GM23338 (cell line): ENCODE results near the gene UBTD1. TPM values are rescaled to one million over a fixed set of nuclear protein-coding genes. Genes with fewer than 3 reads are reported as not detected.

Source experiments
- ATAC-seq: fragments of 200-7000 bp; cut with Tn5 transposase; 3 replicates; pipeline ENCODE4 v1.9.1; 2020
- DNase-seq: peaks from one replicate; pipeline ENCODE4 v3.0.0-alpha.2; 2015; ENCODE audit warnings: low spot score
- H2AFZ ChIP-seq: fragments of 200-600 bp; sonication (generic); 2 replicates; pipeline ENCODE4 v1.8.0; 2016; ENCODE audit warnings: antibody characterized with exemption, mild to moderate bottlenecking, moderate library complexity
- H3F3A ChIP-seq: fragments of 200-600 bp; sonication (generic); replicated peaks from 2 replicates; pipeline ENCODE4 v1.8.0; 2017; ENCODE audit warnings: antibody characterized with exemption, mixed run types, low read depth
- H3K27ac ChIP-seq: fragments of 200-600 bp; sonication (generic); 2 replicates; pipeline ENCODE4 v1.6.1; 2016; ENCODE audit warnings: low read depth
- H3K27me3 ChIP-seq: fragments of 200-600 bp; sonication (generic); 2 replicates; pipeline ENCODE4 v1.8.0; 2016; ENCODE audit warnings: mild to moderate bottlenecking, mixed run types, moderate library complexity; ENCODE audit not compliant: insufficient read depth
- H3K36me3 ChIP-seq: fragments of 200-600 bp; sonication (generic); 2 replicates; pipeline ENCODE4 v1.8.0; 2016; ENCODE audit warnings: mild to moderate bottlenecking; ENCODE audit not compliant: insufficient read depth
- H3K4me1 ChIP-seq: fragments of 200-600 bp; sonication (generic); 2 replicates; pipeline ENCODE4 v1.8.0; 2016; ENCODE audit warnings: mild to moderate bottlenecking, moderate library complexity; ENCODE audit not compliant: insufficient read depth
- H3K4me2 ChIP-seq: fragments of 200-600 bp; sonication (generic); 2 replicates; pipeline ENCODE4 v1.7.1; 2017; ENCODE audit warnings: mixed run types
- H3K4me3 ChIP-seq: fragments of 200-600 bp; sonication (generic); 2 replicates; pipeline ENCODE4 v1.6.1; 2016; ENCODE audit warnings: mixed run types
- H3K79me2 ChIP-seq: fragments of 200-600 bp; sonication (generic); replicated peaks from 2 replicates; pipeline ENCODE4 v1.8.0; 2017; ENCODE audit warnings: mild to moderate bottlenecking; ENCODE audit not compliant: insufficient read depth
- H3K9me2 ChIP-seq: fragments of 200-600 bp; sonication (generic); 2 replicates; pipeline ENCODE4 v1.8.0; 2017; ENCODE audit not compliant: insufficient read depth
- H4K20me1 ChIP-seq: fragments of 200-600 bp; sonication (generic); replicated peaks from 2 replicates; pipeline ENCODE4 v1.8.0; 2017; ENCODE audit warnings: mild to moderate bottlenecking; ENCODE audit not compliant: insufficient read depth
- H3K27ac Mint-ChIP-seq: 2 replicates; pipeline ENCODE4 v1.8.0; 2020; ENCODE audit warnings: inconsistent platforms, mild to moderate bottlenecking, moderate library complexity, mixed read lengths
- H3K27me3 Mint-ChIP-seq: 3 replicates; pipeline ENCODE4 v1.8.0; 2022; ENCODE audit warnings: low read depth, mild to moderate bottlenecking, moderate library complexity, mixed read lengths, inconsistent platforms; ENCODE audit not compliant: insufficient read depth, poor library complexity
- H3K36me3 Mint-ChIP-seq: 3 replicates; pipeline ENCODE4 v1.8.0; 2021; ENCODE audit warnings: low read depth, mild to moderate bottlenecking, inconsistent platforms, moderate library complexity, mixed read lengths
- H3K4me1 Mint-ChIP-seq: 3 replicates; pipeline ENCODE4 v1.8.0; 2020; ENCODE audit warnings: mild to moderate bottlenecking, inconsistent platforms, mixed read lengths
- H3K4me3 Mint-ChIP-seq: 3 replicates; pipeline ENCODE4 v1.8.0; 2021; ENCODE audit warnings: moderate library complexity, mild to moderate bottlenecking, inconsistent platforms, mixed read lengths
- H3K9me3 Mint-ChIP-seq: 3 replicates; pipeline ENCODE4 v1.8.0; 2020; ENCODE audit warnings: moderate library complexity, mild to moderate bottlenecking, inconsistent platforms, mixed read lengths
- CREB1 ChIP-seq: fragments of 250-450 bp; sonication (Bioruptor Pico); IDR thresholded peaks from 2 replicates; pipeline ENCODE4 v1.5.0; 2020; ENCODE audit warnings: low read depth, mild to moderate bottlenecking, moderate library complexity
- CTCF ChIP-seq, 2 experiments: fragments of 200-600 bp in 1 of 2; sonication (generic) in 1 of 2; conservative IDR thresholded peaks; 2 replicates each; pipeline versions ENCODE4 v1.5.1 to v1.6.1; 2016 to 2017; ENCODE audit warnings: antibody characterized with exemption in 2 of 2, low read depth in 2 of 2, mild to moderate bottlenecking in 2 of 2, moderate library complexity in 1 of 2
- EZH2 ChIP-seq: fragments of 200-600 bp; sonication (generic); IDR thresholded peaks from one replicate; pipeline ENCODE4 v1.8.0; 2017; ENCODE audit warnings: antibody characterized with exemption, mild to moderate bottlenecking, low read depth; ENCODE audit not compliant: unreplicated experiment
- EZH2phosphoT487 ChIP-seq: fragments of 200-600 bp; sonication (generic); IDR thresholded peaks from one replicate; pipeline ENCODE4 v1.8.1; 2018; ENCODE audit warnings: antibody characterized with exemption; ENCODE audit not compliant: unreplicated experiment
- JUNB ChIP-seq: IDR thresholded peaks from one replicate; pipeline ENCODE4 v1.6.1; 2016; ENCODE audit warnings: antibody characterized with exemption; ENCODE audit not compliant: unreplicated experiment
- NANOG ChIP-seq: IDR thresholded peaks from 2 replicates; pipeline ENCODE4 v1.6.1; 2016; ENCODE audit warnings: antibody characterized with exemption, borderline replicate concordance
- POLR2AphosphoS5 ChIP-seq: IDR thresholded peaks from 2 replicates; pipeline ENCODE4 v1.6.1; 2016; ENCODE audit warnings: antibody characterized with exemption, low read depth
- STAT1 ChIP-seq: IDR thresholded peaks from one replicate; pipeline ENCODE4 v1.6.1; 2016; ENCODE audit warnings: antibody characterized with exemption; ENCODE audit not compliant: unreplicated experiment
- ZNF114 ChIP-seq: fragments of 250-450 bp; sonication (Bioruptor Pico); IDR thresholded peaks from 2 replicates; pipeline ENCODE4 v1.5.0; 2020; ENCODE audit warnings: mild to moderate bottlenecking, moderate library complexity
- ZNF462 ChIP-seq: fragments of 250-450 bp; sonication (Bioruptor Pico); IDR thresholded peaks from 2 replicates; pipeline ENCODE4 v1.5.0; 2020; ENCODE audit warnings: mild to moderate bottlenecking, moderate library complexity
- polyA plus RNA-seq: library from polyadenylated mRNA; unstranded; fragments of >200 nt; fragmentation: Nextera tagmentation; extraction: Ambion mirVana; gene quantifications from 2 replicates; pipeline ENCODE4 v1.2.1, GENCODE V29; 2016
- total RNA-seq: library from RNA; depleted of rRNA; stranded (reverse); fragments of >200 nt; shearing (Covaris generic); gene quantifications from 2 replicates; pipeline ENCODE4 v1.2.3, GENCODE V29; 2014
- TF ChIP-seq, protein P1 (sequence below): IDR thresholded peaks from 2 replicates; pipeline ENCODE4 v1.6.1; 2016; ENCODE audit warnings: antibody characterized with exemption

The UBTD1 gene
- total and polyA plus RNA-seq, 2 experiments from 2014 or later = 17.3 to 29.0 TPM

- no peak overlapping the region for H3K4me2 ChIP-seq
- H3K27ac ChIP-seq = 0 out of 2 replicates have a peak overlapping the region, but pooled peaks have one; percentile 86
- DNase-seq (no peak), ATAC-seq (no peak)
- peaks cover 3% of the 10 kb centered on the region; the same call in 1 of the 2 replicates for H3K36me3 ChIP-seq
- H3K9me2 ChIP-seq = no peaks in the 10 kb centered on the region
- H3K79me2 ChIP-seq = peaks cover 75% of the 10 kb centered on the region
- Mint-ChIP-seq H3K4me1 (peaks cover 23% of the 10 kb centered on the region), H3K4me3 (no peak overlapping the region), H3K27ac (no peak overlapping the region), H3K9me3 (no peaks in the 10 kb centered on the region), H3K27me3 (peaks cover 2% of the 10 kb centered on the region), H3K36me3 (peaks cover 32% of the 10 kb centered on the region)
- H2AFZ ChIP-seq = no peak overlapping the region
- peaks cover 17% of the 10 kb centered on the region for H3K4me1 ChIP-seq
- no peaks in the 10 kb centered on the region for H3K27me3 ChIP-seq
- peaks cover 5% of the 10 kb centered on the region for H4K20me1 ChIP-seq
- peaks cover 13% of the 10 kb centered on the region for H3F3A ChIP-seq
- H3K4me3 ChIP-seq = no peak overlapping the region
- TF ChIP-seq, protein P1, sequence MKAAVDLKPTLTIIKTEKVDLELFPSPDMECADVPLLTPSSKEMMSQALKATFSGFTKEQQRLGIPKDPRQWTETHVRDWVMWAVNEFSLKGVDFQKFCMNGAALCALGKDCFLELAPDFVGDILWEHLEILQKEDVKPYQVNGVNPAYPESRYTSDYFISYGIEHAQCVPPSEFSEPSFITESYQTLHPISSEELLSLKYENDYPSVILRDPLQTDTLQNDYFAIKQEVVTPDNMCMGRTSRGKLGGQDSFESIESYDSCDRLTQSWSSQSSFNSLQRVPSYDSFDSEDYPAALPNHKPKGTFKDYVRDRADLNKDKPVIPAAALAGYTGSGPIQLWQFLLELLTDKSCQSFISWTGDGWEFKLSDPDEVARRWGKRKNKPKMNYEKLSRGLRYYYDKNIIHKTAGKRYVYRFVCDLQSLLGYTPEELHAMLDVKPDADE = no peak
- TF ChIP-seq STAT1 = no peak
- TF ChIP-seq NANOG = no peak
- no peak for TF ChIP-seq ZNF462
- no peak for TF ChIP-seq POLR2AphosphoS5
- no peak for TF ChIP-seq EZH2
- no peak for TF ChIP-seq ZNF114 (CRISPR knock-in tag)
- TF ChIP-seq CREB1 (CRISPR knock-in tag) = no peak
- no peak for TF ChIP-seq EZH2phosphoT487
- no peak for TF ChIP-seq CTCF (conservative IDR thresholded peaks at IDR 0.05; ENCODE audit: low read depth in 2 of 2)
- no peak for TF ChIP-seq JUNB
Measured at GRCh38 chr10:97482381-97482780, 16.3 kb upstream of the UBTD1 start.
